Activated B cell treated with CpG ODN at 0.5 μM for 24 hours (primary cell): ENCODE measurements around the gene ATP11A. TPM values are rescaled to one million over a fixed set of nuclear protein-coding genes. Genes with fewer than 3 reads are reported as not detected.
"Not testable (repeated sequence)": the region's sequence is repeated elsewhere in the genome, so short reads cannot be mapped to it uniquely, and the experiment has no call there.

ENCODE experiments used
- ATAC-seq: fragments of 200-7000 bp; cut with Tn5 transposase; one replicate; pipeline ENCODE4 v1.10.0; 2021; ENCODE audit warnings: low read depth, mild to moderate bottlenecking, moderate library complexity
- CTCF ChIA-PET: fragments of 350-600 bp; sonication (Branson Sonifier 250); formaldehyde crosslinking; loops from one replicate; lab custom pipeline; 2021; ENCODE audit warnings: antibody characterized with exemption; lab: Charles Lee
- POLR2A ChIA-PET: fragments of 350-600 bp; sonication (Branson Sonifier 250); formaldehyde crosslinking; loops from one replicate; lab custom pipeline; 2021; ENCODE audit warnings: antibody characterized with exemption; lab: Charles Lee
- DNase-seq: peaks from one replicate; pipeline ENCODE4 v3.0.0; 2022
- H3K27ac Mint-ChIP-seq: one replicate; pipeline ENCODE4 v1.8.0; 2020; ENCODE audit warnings: mixed read lengths
- H3K27me3 Mint-ChIP-seq: one replicate; pipeline ENCODE4 v1.8.0; 2021; ENCODE audit warnings: mixed read lengths
- H3K36me3 Mint-ChIP-seq: one replicate; pipeline ENCODE4 v1.8.0; 2021; ENCODE audit warnings: low read depth, mixed read lengths
- H3K4me1 Mint-ChIP-seq: one replicate; pipeline ENCODE4 v1.8.0; 2021; ENCODE audit warnings: mixed read lengths
- H3K4me3 Mint-ChIP-seq: one replicate; pipeline ENCODE4 v1.8.0; 2020; ENCODE audit warnings: mild to moderate bottlenecking, mixed read lengths
- H3K9me3 Mint-ChIP-seq: one replicate; pipeline ENCODE4 v1.8.0; 2020; ENCODE audit warnings: mixed read lengths
- intact Hi-C: fragments of 100-400 bp; cut with micrococcal nuclease; formaldehyde crosslinking; loops from one replicate; pipeline ENCODE4 v1.15.1; 2024
- total RNA-seq: library from RNA; stranded (reverse); gene quantifications from 2 replicates; pipeline ENCODE4 v1.2.3, GENCODE V29; 2022
- TF ChIP-seq, protein P1 (sequence below): fragments of 200-600 bp; IDR thresholded peaks from one replicate; pipeline ENCODE4 v1.8.0; 2022; ENCODE audit warnings: antibody characterized with exemption, mild to moderate bottlenecking

ATP11A gene
- total RNA-seq, 1 donor from 2014 or later, result 49.6 TPM

DNA sequence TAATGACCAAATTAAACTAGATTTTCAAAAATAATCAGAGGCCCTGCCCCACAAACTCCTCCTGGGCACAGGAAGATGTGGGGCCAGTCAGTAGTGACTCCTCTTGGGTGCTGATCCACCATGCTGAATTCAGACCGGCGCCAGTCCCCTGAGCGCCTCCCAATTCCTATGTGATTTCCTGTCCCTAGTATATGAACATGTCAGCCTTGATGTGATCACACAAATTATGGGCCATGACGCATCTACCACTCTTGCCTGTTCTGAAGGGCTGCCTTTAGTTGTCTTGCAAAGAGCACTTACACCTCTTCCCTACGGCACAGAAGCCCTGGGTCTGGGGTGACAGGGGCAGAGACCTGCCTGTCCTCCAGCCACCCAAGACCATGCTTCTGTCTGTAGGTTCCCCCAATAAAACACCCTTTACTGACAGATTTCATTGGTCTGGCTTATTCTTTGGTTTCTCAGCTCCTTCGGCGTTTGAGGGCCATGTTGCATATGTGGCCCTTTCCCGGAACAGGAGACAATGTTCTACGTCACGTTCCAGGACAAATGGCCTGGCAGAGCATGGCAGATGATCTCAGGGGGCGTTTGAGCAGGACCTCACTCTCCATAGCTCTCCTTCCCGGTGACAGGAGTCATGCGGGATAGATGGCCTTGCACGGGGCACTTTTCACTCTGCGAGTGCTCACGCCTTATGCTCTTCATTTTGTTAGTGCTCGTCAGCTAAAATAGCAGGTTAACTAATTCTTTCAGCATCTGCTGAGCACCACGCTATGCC is 5.6 kb upstream of the ATP11A start:
- no peak overlapping the region for H3K27ac Mint-ChIP-seq
- no peaks in the 10 kb centered on the region for H3K36me3 Mint-ChIP-seq
- H3K27me3 Mint-ChIP-seq, result no peaks in the 10 kb centered on the region
- no peaks in the 10 kb centered on the region for H3K9me3 Mint-ChIP-seq
- DNase-seq (no peak), ATAC-seq (no peak)
- H3K4me3 Mint-ChIP-seq, result no peak overlapping the region
- intact Hi-C loops, result loop anchor here (10.0 kb wide), 1 partner anchor 121 kb away; no protein-coding TSS in a partner anchor
- TF ChIP-seq, protein P1, sequence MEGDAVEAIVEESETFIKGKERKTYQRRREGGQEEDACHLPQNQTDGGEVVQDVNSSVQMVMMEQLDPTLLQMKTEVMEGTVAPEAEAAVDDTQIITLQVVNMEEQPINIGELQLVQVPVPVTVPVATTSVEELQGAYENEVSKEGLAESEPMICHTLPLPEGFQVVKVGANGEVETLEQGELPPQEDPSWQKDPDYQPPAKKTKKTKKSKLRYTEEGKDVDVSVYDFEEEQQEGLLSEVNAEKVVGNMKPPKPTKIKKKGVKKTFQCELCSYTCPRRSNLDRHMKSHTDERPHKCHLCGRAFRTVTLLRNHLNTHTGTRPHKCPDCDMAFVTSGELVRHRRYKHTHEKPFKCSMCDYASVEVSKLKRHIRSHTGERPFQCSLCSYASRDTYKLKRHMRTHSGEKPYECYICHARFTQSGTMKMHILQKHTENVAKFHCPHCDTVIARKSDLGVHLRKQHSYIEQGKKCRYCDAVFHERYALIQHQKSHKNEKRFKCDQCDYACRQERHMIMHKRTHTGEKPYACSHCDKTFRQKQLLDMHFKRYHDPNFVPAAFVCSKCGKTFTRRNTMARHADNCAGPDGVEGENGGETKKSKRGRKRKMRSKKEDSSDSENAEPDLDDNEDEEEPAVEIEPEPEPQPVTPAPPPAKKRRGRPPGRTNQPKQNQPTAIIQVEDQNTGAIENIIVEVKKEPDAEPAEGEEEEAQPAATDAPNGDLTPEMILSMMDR, result no peak
- POLR2A ChIA-PET, result interaction anchor here (0.6 kb wide), 1 partner anchor 50 kb away, joined by 3 read pairs; no protein-coding TSS in a partner anchor
- CTCF ChIA-PET, result interaction anchor here (1.2 kb wide), 1 partner anchor 190 kb away, joined by 3 read pairs; no protein-coding TSS in a partner anchor
- H3K4me1 Mint-ChIP-seq, result peaks cover 11% of the 10 kb centered on the region

DNA sequence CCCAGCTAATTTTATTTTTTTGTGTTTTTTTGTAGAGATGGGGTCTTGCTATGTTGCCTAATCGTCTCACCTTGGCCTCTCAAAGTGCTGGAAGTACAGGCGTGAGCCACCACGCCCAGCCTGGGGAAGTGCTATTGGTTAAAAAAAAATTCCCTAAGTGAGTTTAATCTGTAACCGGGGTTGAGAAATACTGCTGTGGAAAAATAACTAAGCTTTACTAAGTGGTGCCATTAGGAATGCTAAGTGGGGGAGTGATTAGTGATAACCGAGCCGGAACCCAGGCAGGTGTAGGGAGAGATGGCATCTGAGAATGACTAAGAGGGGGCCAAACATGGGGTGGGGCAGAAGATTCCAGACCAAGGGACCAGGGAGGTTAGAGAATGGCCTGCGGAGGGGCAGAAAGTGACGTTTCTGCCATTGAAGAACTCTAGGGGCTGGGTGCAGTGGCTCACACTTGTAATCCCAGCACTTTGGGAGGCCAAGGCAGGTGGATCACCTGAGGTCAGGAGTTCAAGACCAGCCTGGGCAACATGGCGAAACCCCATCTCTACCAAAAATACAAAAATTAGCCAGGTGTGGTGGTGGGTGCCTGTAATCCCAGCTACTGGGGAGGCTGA is 4.5 kb upstream of the ATP11A start:
- ATAC-seq, H3K36me3 Mint-ChIP-seq, H3K27ac Mint-ChIP-seq, DNase-seq, H3K4me3 Mint-ChIP-seq, H3K9me3 Mint-ChIP-seq, H3K27me3 Mint-ChIP-seq, CTCF ChIA-PET: not testable (repeated sequence)
- intact Hi-C loops, result loop anchor here (10.0 kb wide), 1 partner anchor 120 kb away; no protein-coding TSS in a partner anchor
- peaks cover 13% of the 10 kb centered on the region for H3K4me1 Mint-ChIP-seq
- POLR2A ChIA-PET, result interaction anchor here (0.6 kb wide), 1 partner anchor 49 kb away, joined by 3 read pairs; no protein-coding TSS in a partner anchor

DNA sequence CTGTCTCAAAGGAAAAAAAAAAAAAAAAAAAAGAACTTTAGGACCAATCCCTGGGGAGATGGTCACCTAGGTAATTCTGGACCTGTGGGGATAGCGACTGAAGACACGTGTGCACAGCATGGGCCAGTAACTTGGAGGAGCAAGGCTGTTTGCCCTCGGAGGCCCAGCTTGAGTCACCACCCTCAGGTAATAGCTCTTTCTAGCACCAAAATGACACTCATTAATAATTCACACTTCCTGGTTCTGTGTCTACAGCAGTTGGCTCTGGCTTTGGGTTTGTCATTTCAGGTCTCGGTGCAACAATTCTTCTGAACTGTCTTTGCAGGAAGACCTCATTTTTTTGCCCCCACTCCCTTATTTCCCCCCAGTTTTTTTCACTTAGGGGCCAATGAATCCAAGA is 3.9 kb upstream of the ATP11A start:
- ATAC-seq (no peak), DNase-seq (no peak)
- POLR2A ChIA-PET, result no interaction called here
- CTCF ChIA-PET, result no interaction called here
- Mint-ChIP-seq H3K27me3 (no peaks in the 10 kb centered on the region), H3K4me3 (no peak overlapping the region), H3K27ac (no peak overlapping the region), H3K36me3 (no peaks in the 10 kb centered on the region), H3K4me1 (peaks cover 15% of the 10 kb centered on the region), H3K9me3 (no peaks in the 10 kb centered on the region)
- intact Hi-C loops, result loop anchor here (10.0 kb wide), 1 partner anchor 119 kb away; no protein-coding TSS in a partner anchor
- TF ChIP-seq, protein P1, result no peak

DNA sequence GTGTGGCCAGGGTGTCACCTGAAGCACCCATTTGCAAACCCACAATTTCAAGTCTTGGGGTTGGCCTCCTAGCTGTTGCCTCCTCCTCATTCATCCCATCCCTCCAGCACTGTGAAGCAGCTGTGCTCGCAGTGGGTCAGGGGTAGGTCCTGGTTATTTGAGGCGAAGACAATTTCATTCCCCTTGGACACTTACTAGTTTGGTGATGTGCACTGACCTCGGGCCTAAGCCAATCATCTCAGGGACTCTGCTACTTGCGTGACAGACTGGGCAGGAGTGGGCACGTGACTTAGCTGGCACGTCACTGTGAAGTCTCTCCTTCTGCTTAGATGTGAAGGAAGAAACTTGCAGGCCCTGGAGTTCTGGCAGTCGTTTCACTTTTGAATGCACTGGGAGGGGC is 3.5 kb upstream of the ATP11A start:
- CTCF ChIA-PET, result no interaction called here
- intact Hi-C loops, result loop anchor here (10.0 kb wide), 1 partner anchor 118 kb away; no protein-coding TSS in a partner anchor
- Mint-ChIP-seq H3K36me3 (no peaks in the 10 kb centered on the region), H3K27me3 (no peaks in the 10 kb centered on the region), H3K9me3 (no peaks in the 10 kb centered on the region), H3K4me1 (peaks cover 19% of the 10 kb centered on the region), H3K27ac (no peak overlapping the region), H3K4me3 (no peak overlapping the region)
- POLR2A ChIA-PET, result no interaction called here
- DNase-seq (no peak), ATAC-seq (no peak)
- TF ChIP-seq, protein P1, result no peak

DNA sequence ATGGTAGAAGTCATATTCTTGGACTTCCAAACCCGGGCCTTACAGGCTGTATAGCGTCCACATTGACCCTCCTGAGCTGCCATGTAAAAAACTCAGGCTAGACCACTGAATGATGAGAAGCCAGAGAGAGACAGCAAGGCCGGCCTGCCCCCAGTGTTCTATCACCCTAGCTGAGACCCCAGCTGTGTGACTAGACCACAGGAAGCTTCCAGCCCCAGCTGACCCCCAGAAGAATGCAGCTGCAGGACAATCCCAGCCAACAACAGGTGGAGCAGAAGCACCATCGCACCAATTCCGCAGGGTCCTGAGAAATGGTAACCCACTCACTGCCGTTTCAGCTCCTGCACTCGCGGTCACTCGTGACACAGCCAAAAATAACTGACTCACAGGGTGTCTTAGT is 2.9 kb upstream of the ATP11A start:
- peaks cover 25% of the 10 kb centered on the region for H3K4me1 Mint-ChIP-seq
- no peak for DNase-seq
- TF ChIP-seq, protein P1, result no peak
- CTCF ChIA-PET, result no interaction called here
- intact Hi-C loops, result loop anchor here (10.0 kb wide), 1 partner anchor 118 kb away; no protein-coding TSS in a partner anchor
- H3K27ac Mint-ChIP-seq, result no peak overlapping the region
- H3K9me3 Mint-ChIP-seq, result no peaks in the 10 kb centered on the region
- peaks cover under 1% of the 10 kb centered on the region for H3K27me3 Mint-ChIP-seq
- H3K36me3 Mint-ChIP-seq, result no peaks in the 10 kb centered on the region
- POLR2A ChIA-PET, result no interaction called here
- H3K4me3 Mint-ChIP-seq, result no peak overlapping the region
- ATAC-seq, result no peak
